Measurements from ENCODE around the gene MZT2A.
"Not testable (repeated sequence)": the region's sequence is repeated elsewhere in the genome, so short reads cannot be mapped to it uniquely, and the experiment has no call there.

MZT2A gene

GRCh38 chr2:131475831-131476230 is 16.4 kb downstream of the MZT2A start, which contains the start of gene TUBA3D:
Gene TUBA3D, plus strand, starts transcription at chr2:131476119. Its CDS starts 81 bp downstream, at chr2:131476200.
- no peak within 1 kb of the TSS for H3K4me3 Mint-ChIP-seq
- no peaks in the 10 kb centered on the region for H3K4me1 Mint-ChIP-seq
- peaks cover 3% of the 10 kb centered on the region for H3K36me3 Mint-ChIP-seq (ENCODE audit: low read depth)
- H3K27ac Mint-ChIP-seq, result no peak within 1 kb of the TSS
- no peaks in the 10 kb centered on the region for H3K27me3 Mint-ChIP-seq (ENCODE audit: low read depth)
- no peak for TF ChIP-seq CTCF (IDR thresholded peaks at IDR 0.05; ENCODE audit: unreplicated experiment in 3 of 3)
- no peaks in the 10 kb centered on the region for H3K9me3 Mint-ChIP-seq

- not testable (repeated sequence) for H3K9me3 Mint-ChIP-seq; H3K27me3 Mint-ChIP-seq (ENCODE audit: low read depth); H3K36me3 Mint-ChIP-seq (ENCODE audit: low read depth); H3K27ac Mint-ChIP-seq; H3K4me3 Mint-ChIP-seq; H3K4me1 Mint-ChIP-seq
These were observed 18.9 kb downstream of the MZT2A start for GRCh38 chr2:131473266-131473665.

GRCh38 chr2:131471624-131472023 is 20.6 kb downstream of the MZT2A start:
- H3K36me3 Mint-ChIP-seq (ENCODE audit: low read depth); H3K4me1 Mint-ChIP-seq; H3K4me3 Mint-ChIP-seq; H3K27ac Mint-ChIP-seq; H3K9me3 Mint-ChIP-seq; H3K27me3 Mint-ChIP-seq (ENCODE audit: low read depth): not testable (repeated sequence)

GRCh38 chr2:131470944-131471343 is 21.3 kb downstream of the MZT2A start:
- not testable (repeated sequence) for H3K4me1 Mint-ChIP-seq; H3K27me3 Mint-ChIP-seq (ENCODE audit: low read depth); H3K27ac Mint-ChIP-seq; H3K4me3 Mint-ChIP-seq; H3K9me3 Mint-ChIP-seq; H3K36me3 Mint-ChIP-seq (ENCODE audit: low read depth)

- H3K4me3 Mint-ChIP-seq; H3K27me3 Mint-ChIP-seq (ENCODE audit: low read depth); H3K27ac Mint-ChIP-seq; H3K9me3 Mint-ChIP-seq; H3K36me3 Mint-ChIP-seq (ENCODE audit: low read depth); H3K4me1 Mint-ChIP-seq: not testable (repeated sequence)
These were observed 24.5 kb downstream of the MZT2A start for GRCh38 chr2:131467722-131468121.

- H3K4me1 Mint-ChIP-seq; H3K9me3 Mint-ChIP-seq; H3K27me3 Mint-ChIP-seq (ENCODE audit: low read depth); H3K4me3 Mint-ChIP-seq; H3K27ac Mint-ChIP-seq; H3K36me3 Mint-ChIP-seq (ENCODE audit: low read depth): not testable (repeated sequence)
These were observed 37.3 kb downstream of the MZT2A start for GRCh38 chr2:131454914-131455313.

GRCh38 chr2:131451265-131451949 is 40.8 kb downstream of the MZT2A start:
- not testable (repeated sequence) for H3K27ac Mint-ChIP-seq; H3K36me3 Mint-ChIP-seq (ENCODE audit: low read depth); H3K4me3 Mint-ChIP-seq; H3K9me3 Mint-ChIP-seq; H3K27me3 Mint-ChIP-seq (ENCODE audit: low read depth); H3K4me1 Mint-ChIP-seq

- H3K27ac Mint-ChIP-seq; H3K27me3 Mint-ChIP-seq (ENCODE audit: low read depth); H3K4me1 Mint-ChIP-seq; H3K4me3 Mint-ChIP-seq; H3K9me3 Mint-ChIP-seq; H3K36me3 Mint-ChIP-seq (ENCODE audit: low read depth): not testable (repeated sequence)
These were observed 44.2 kb downstream of the MZT2A start for GRCh38 chr2:131447981-131448380.

- no peak overlapping the region for H3K4me3 Mint-ChIP-seq
- no peak for TF ChIP-seq CTCF (IDR thresholded peaks at IDR 0.05; ENCODE audit: unreplicated experiment in 3 of 3)
These were observed 46.3 kb downstream of the MZT2A start for GRCh38 chr2:131445896-131446295.

GRCh38 chr2:131445515-131445797 is 46.7 kb downstream of the MZT2A start:
- not testable (repeated sequence) for H3K27me3 Mint-ChIP-seq (ENCODE audit: low read depth); H3K9me3 Mint-ChIP-seq; H3K27ac Mint-ChIP-seq; H3K36me3 Mint-ChIP-seq (ENCODE audit: low read depth); H3K4me1 Mint-ChIP-seq; H3K4me3 Mint-ChIP-seq

More at GRCh38 chr2:131445896-131446295, 46.3 kb downstream of the MZT2A start:
- Mint-ChIP-seq H3K9me3 (no peaks in the 10 kb centered on the region), H3K36me3 (ENCODE audit: low read depth) (no peaks in the 10 kb centered on the region), H3K27ac (no peak overlapping the region), H3K27me3 (ENCODE audit: low read depth) (peaks cover 4% of the 10 kb centered on the region), H3K4me1 (no peaks in the 10 kb centered on the region)

GRCh38 chr2:131444736-131445514 is 47.3 kb downstream of the MZT2A start:
- not testable (repeated sequence) for H3K27ac Mint-ChIP-seq; H3K4me1 Mint-ChIP-seq; H3K36me3 Mint-ChIP-seq (ENCODE audit: low read depth); H3K27me3 Mint-ChIP-seq (ENCODE audit: low read depth); H3K4me3 Mint-ChIP-seq; H3K9me3 Mint-ChIP-seq

- not testable (repeated sequence) for H3K36me3 Mint-ChIP-seq (ENCODE audit: low read depth); H3K4me1 Mint-ChIP-seq; H3K9me3 Mint-ChIP-seq; H3K27me3 Mint-ChIP-seq (ENCODE audit: low read depth); H3K27ac Mint-ChIP-seq; H3K4me3 Mint-ChIP-seq
These were observed 51.3 kb downstream of the MZT2A start for GRCh38 chr2:131440742-131441468.

Measured in nephron (organoid).